Measurements from ENCODE around the gene SPINT4.

GRCh38 chr20:45672765-45673164 is 49.4 kb upstream of the SPINT4 start:
- TF ChIP-seq SREBF2 (IDR thresholded peaks at IDR 0.05) (no peak), CTCF (IDR thresholded peaks at IDR 0.05) (no peak), RCOR1 (IDR thresholded peaks at IDR 0.05; ENCODE audit: low read depth, low read length) (no peak), KDM1A (IDR thresholded peaks at IDR 0.05; ENCODE audit: low read depth) (no peak), ZC3H11A (IDR thresholded peaks at IDR 0.05) (no peak), MAX (IDR thresholded peaks at IDR 0.05) (no peak), JUN (IDR thresholded peaks at IDR 0.05) (no peak), CHD2 (IDR thresholded peaks at IDR 0.05; ENCODE audit: low read length, partially characterized antibody) (no peak), RAD21 (conservative IDR thresholded peaks at IDR 0.05 in 1 of 2, IDR thresholded peaks at IDR 0.05 in 1 of 2) (no peak)
